Esophagus muscularis mucosa (tissue), 3 donors: ENCODE measurements around the gene TASOR.

Experiments used
- POLR2A ChIP-seq: fragments of 450-650 bp; IDR thresholded peaks from one replicate; pipeline ENCODE4 v1.6.1; 2017; ENCODE audit warnings: antibody characterized with exemption, moderate library complexity, mild to moderate bottlenecking, low read depth
- TF ChIP-seq, protein P1 (sequence below), 3 experiments: fragments of 200-600 bp in 2 of 3; fragments of 450-650 bp in 1 of 3; sonication (generic) in 2 of 3; IDR thresholded peaks; one replicate each; pipeline ENCODE4 v1.5.1; 2017 to 2019; ENCODE audit warnings: antibody characterized with exemption in 3 of 3, mild to moderate bottlenecking in 2 of 3, moderate library complexity in 1 of 3

DNA sequence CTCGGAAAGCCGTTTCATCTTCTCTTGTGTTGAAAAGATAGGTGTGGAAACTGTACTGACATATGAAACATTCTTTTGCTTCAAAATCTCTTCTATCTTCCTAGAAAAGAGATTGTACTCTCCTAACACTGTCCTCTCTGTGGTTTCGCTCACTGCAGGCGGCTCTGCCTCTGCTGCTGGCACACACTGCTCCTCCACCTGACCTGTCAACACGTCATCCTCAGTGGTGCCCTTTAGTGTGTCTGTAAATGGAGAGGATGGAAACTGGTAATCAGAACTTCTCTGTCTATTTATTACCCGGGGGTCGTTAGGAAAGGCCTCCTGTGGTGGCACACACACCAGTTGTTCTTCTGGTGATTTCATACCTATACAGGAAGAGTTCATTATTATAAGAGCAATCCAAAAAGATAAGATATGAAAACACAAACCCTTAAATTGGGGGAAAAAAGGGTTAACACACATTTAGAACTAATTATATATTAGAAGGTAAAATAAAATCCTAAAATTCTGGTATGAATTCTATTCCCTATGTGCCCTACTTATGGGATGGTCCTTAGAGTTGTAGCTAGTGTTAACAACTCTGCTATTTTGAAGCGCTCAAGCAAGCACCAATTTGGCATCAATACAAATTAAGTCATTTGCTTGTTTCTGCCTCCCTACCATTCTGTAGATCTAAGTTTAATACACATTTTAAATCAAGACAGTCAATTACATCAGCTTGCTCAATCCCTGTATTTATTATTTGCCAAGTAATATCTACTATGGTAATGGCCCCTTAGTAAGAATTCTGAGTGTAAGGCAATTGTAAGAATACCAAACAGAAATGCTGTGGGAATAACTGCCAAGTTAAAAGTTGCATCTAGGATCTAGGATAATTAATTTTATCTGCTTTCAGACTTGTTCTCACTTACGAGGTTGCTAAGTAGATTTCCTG, 49.2 kb downstream of the TASOR start:
- TF ChIP-seq, protein P1, sequence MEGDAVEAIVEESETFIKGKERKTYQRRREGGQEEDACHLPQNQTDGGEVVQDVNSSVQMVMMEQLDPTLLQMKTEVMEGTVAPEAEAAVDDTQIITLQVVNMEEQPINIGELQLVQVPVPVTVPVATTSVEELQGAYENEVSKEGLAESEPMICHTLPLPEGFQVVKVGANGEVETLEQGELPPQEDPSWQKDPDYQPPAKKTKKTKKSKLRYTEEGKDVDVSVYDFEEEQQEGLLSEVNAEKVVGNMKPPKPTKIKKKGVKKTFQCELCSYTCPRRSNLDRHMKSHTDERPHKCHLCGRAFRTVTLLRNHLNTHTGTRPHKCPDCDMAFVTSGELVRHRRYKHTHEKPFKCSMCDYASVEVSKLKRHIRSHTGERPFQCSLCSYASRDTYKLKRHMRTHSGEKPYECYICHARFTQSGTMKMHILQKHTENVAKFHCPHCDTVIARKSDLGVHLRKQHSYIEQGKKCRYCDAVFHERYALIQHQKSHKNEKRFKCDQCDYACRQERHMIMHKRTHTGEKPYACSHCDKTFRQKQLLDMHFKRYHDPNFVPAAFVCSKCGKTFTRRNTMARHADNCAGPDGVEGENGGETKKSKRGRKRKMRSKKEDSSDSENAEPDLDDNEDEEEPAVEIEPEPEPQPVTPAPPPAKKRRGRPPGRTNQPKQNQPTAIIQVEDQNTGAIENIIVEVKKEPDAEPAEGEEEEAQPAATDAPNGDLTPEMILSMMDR (IDR thresholded peaks at IDR 0.05), result no peak
- TF ChIP-seq POLR2A, result no peak
